Activated naive CD8-positive, alpha-beta T cell treated with anti-CD3 and anti-CD28 coated beads for 36 hours (primary cell): ENCODE measurements around the gene JAG1. TPM values are rescaled to one million over a fixed set of nuclear protein-coding genes. Genes with fewer than 3 reads are reported as not detected.

Source experiments
- DNase-seq: peaks from one replicate; pipeline ENCODE4 v3.0.0; 2021
- H3K27ac Mint-ChIP-seq: one replicate; pipeline ENCODE4 v1.8.0; 2022; ENCODE audit warnings: mild to moderate bottlenecking, moderate library complexity, mixed read lengths
- H3K27me3 Mint-ChIP-seq: one replicate; pipeline ENCODE4 v1.8.0; 2022; ENCODE audit warnings: mild to moderate bottlenecking, mixed read lengths
- H3K36me3 Mint-ChIP-seq: one replicate; pipeline ENCODE4 v1.8.0; 2021; ENCODE audit warnings: mild to moderate bottlenecking, mixed read lengths
- H3K4me1 Mint-ChIP-seq: one replicate; pipeline ENCODE4 v1.8.0; 2021; ENCODE audit warnings: mixed read lengths
- H3K4me3 Mint-ChIP-seq: one replicate; pipeline ENCODE4 v1.8.0; 2022; ENCODE audit warnings: mild to moderate bottlenecking, moderate library complexity, mixed read lengths
- H3K9me3 Mint-ChIP-seq: one replicate; pipeline ENCODE4 v1.8.0; 2022; ENCODE audit warnings: mixed read lengths
- total RNA-seq, 2 experiments: library from RNA; stranded (reverse); gene quantifications; one replicate each; pipeline ENCODE4 v1.2.3, GENCODE V29; 2021

The JAG1 gene
- total RNA-seq, 2 experiments from 2014 or later = 0.19 TPM; not detected in 1

- no peak for DNase-seq
- Mint-ChIP-seq H3K36me3 (no peaks in the 10 kb centered on the region), H3K27ac (no peak overlapping the region), H3K27me3 (peaks cover 8% of the 10 kb centered on the region), H3K9me3 (no peaks in the 10 kb centered on the region), H3K4me3 (no peak overlapping the region), H3K4me1 (peaks cover 2% of the 10 kb centered on the region)
Observed at GRCh38 chr20:10645205-10645570, 28.6 kb downstream of the JAG1 start.

GRCh38 chr20:10644458-10645204 lies 29.2 kb downstream of the JAG1 start:
- H3K4me3 Mint-ChIP-seq = no peak overlapping the region
- no peak overlapping the region for H3K27ac Mint-ChIP-seq
- peaks cover 8% of the 10 kb centered on the region for H3K27me3 Mint-ChIP-seq
- peaks cover 2% of the 10 kb centered on the region for H3K4me1 Mint-ChIP-seq
- H3K9me3 Mint-ChIP-seq = no peaks in the 10 kb centered on the region
- no peak for DNase-seq
- no peaks in the 10 kb centered on the region for H3K36me3 Mint-ChIP-seq

- DNase-seq = no peak
- Mint-ChIP-seq H3K36me3 (no peaks in the 10 kb centered on the region), H3K4me3 (no peak overlapping the region), H3K27ac (no peak overlapping the region), H3K27me3 (peaks cover 5% of the 10 kb centered on the region), H3K9me3 (no peaks in the 10 kb centered on the region), H3K4me1 (peaks cover 2% of the 10 kb centered on the region)
Observed at GRCh38 chr20:10643560-10643873, 30.3 kb downstream of the JAG1 start.

- H3K4me1 Mint-ChIP-seq = peaks cover 2% of the 10 kb centered on the region
- no peaks in the 10 kb centered on the region for H3K9me3 Mint-ChIP-seq
- H3K27me3 Mint-ChIP-seq = peaks cover 5% of the 10 kb centered on the region
- H3K4me3 Mint-ChIP-seq = no peak overlapping the region
- H3K27ac Mint-ChIP-seq = no peak overlapping the region
- H3K36me3 Mint-ChIP-seq = no peaks in the 10 kb centered on the region
- no peak for DNase-seq
Observed at GRCh38 chr20:10642856-10643559, 30.8 kb downstream of the JAG1 start.

GRCh38 chr20:10641893-10642292 lies 31.9 kb downstream of the JAG1 start:
- Mint-ChIP-seq H3K4me1 (peaks cover 2% of the 10 kb centered on the region), H3K36me3 (no peaks in the 10 kb centered on the region), H3K27me3 (no peaks in the 10 kb centered on the region), H3K4me3 (no peak overlapping the region), H3K9me3 (no peaks in the 10 kb centered on the region), H3K27ac (no peak overlapping the region)
- no peak for DNase-seq

- no peaks in the 10 kb centered on the region for H3K27me3 Mint-ChIP-seq
- H3K4me1 Mint-ChIP-seq = peaks cover 2% of the 10 kb centered on the region
- DNase-seq = no peak
Observed at GRCh38 chr20:10641467-10641866, 32.3 kb downstream of the JAG1 start.

GRCh38 chr20:10640897-10641296 lies 32.9 kb downstream of the JAG1 start:
- DNase-seq = no peak
- Mint-ChIP-seq H3K27me3 (no peaks in the 10 kb centered on the region), H3K4me3 (no peak overlapping the region), H3K9me3 (no peaks in the 10 kb centered on the region), H3K4me1 (peaks cover 2% of the 10 kb centered on the region), H3K36me3 (no peaks in the 10 kb centered on the region), H3K27ac (no peak overlapping the region)

More at GRCh38 chr20:10641467-10641866, 32.3 kb downstream of the JAG1 start:
- no peaks in the 10 kb centered on the region for H3K36me3 Mint-ChIP-seq
- no peak overlapping the region for H3K4me3 Mint-ChIP-seq
- no peak overlapping the region for H3K27ac Mint-ChIP-seq
- no peaks in the 10 kb centered on the region for H3K9me3 Mint-ChIP-seq

GRCh38 chr20:10639737-10640556 lies 33.9 kb downstream of the JAG1 start:
- Mint-ChIP-seq H3K4me3 (no peak overlapping the region), H3K36me3 (no peaks in the 10 kb centered on the region), H3K9me3 (no peaks in the 10 kb centered on the region), H3K27ac (no peak overlapping the region), H3K27me3 (no peaks in the 10 kb centered on the region), H3K4me1 (peaks cover 2% of the 10 kb centered on the region)
- no peak for DNase-seq

- H3K36me3 Mint-ChIP-seq = no peaks in the 10 kb centered on the region
- no peaks in the 10 kb centered on the region for H3K9me3 Mint-ChIP-seq
- peaks cover 2% of the 10 kb centered on the region for H3K4me1 Mint-ChIP-seq
- H3K27ac Mint-ChIP-seq = no peak overlapping the region
- no peak for DNase-seq
- no peaks in the 10 kb centered on the region for H3K27me3 Mint-ChIP-seq
- H3K4me3 Mint-ChIP-seq = no peak overlapping the region
Observed at GRCh38 chr20:10639077-10639736, 34.6 kb downstream of the JAG1 start.

GRCh38 chr20:10637563-10637962 lies 36.2 kb downstream of the JAG1 start:
- no peaks in the 10 kb centered on the region for H3K36me3 Mint-ChIP-seq

GRCh38 chr20:10637031-10637559 lies 36.7 kb downstream of the JAG1 start:
- H3K4me1 Mint-ChIP-seq = peaks cover 5% of the 10 kb centered on the region
- no peak overlapping the region for H3K4me3 Mint-ChIP-seq
- H3K27me3 Mint-ChIP-seq = no peaks in the 10 kb centered on the region
- H3K9me3 Mint-ChIP-seq = no peaks in the 10 kb centered on the region
- no peak overlapping the region for H3K27ac Mint-ChIP-seq
- no peak for DNase-seq
- H3K36me3 Mint-ChIP-seq = no peaks in the 10 kb centered on the region

More at GRCh38 chr20:10637563-10637962, 36.2 kb downstream of the JAG1 start:
- Mint-ChIP-seq H3K4me3 (no peak overlapping the region), H3K27me3 (no peaks in the 10 kb centered on the region), H3K4me1 (peaks cover 5% of the 10 kb centered on the region), H3K27ac (no peak overlapping the region), H3K9me3 (no peaks in the 10 kb centered on the region)
- no peak for DNase-seq

GRCh38 chr20:10636326-10636818 lies 37.4 kb downstream of the JAG1 start:
- Mint-ChIP-seq H3K4me1 (peaks cover 5% of the 10 kb centered on the region), H3K27me3 (no peaks in the 10 kb centered on the region), H3K27ac (no peak overlapping the region), H3K4me3 (no peak overlapping the region), H3K9me3 (no peaks in the 10 kb centered on the region), H3K36me3 (no peaks in the 10 kb centered on the region)
- no peak for DNase-seq

- no peaks in the 10 kb centered on the region for H3K27me3 Mint-ChIP-seq
- H3K27ac Mint-ChIP-seq = no peak overlapping the region
- peaks cover 5% of the 10 kb centered on the region for H3K4me1 Mint-ChIP-seq
- DNase-seq = no peak
- H3K36me3 Mint-ChIP-seq = no peaks in the 10 kb centered on the region
- H3K4me3 Mint-ChIP-seq = no peak overlapping the region
- H3K9me3 Mint-ChIP-seq = no peaks in the 10 kb centered on the region
Observed at GRCh38 chr20:10635476-10636208, 38.2 kb downstream of the JAG1 start.
